GM21447 (cell line): Measurements from ENCODE around the gene SMIM44.
"Not testable (repeated sequence)": the region's sequence is repeated elsewhere in the genome, so short reads cannot be mapped to it uniquely, and the experiment has no call there.

Experiments
- ATAC-seq: cut with Tn5 transposase; IDR thresholded peaks from one replicate; pipeline ENCODE4 v1.9.1; 2021; ENCODE audit not compliant: unreplicated experiment

The SMIM44 gene

GRCh38 chr19:3518255-3518654, 35.0 kb upstream of the SMIM44 start:
- no peak for ATAC-seq

- ATAC-seq, result no peak
Observed at GRCh38 chr19:3517638-3518037, 34.4 kb upstream of the SMIM44 start.

GRCh38 chr19:3516675-3517207, 33.5 kb upstream of the SMIM44 start:
- no peak for ATAC-seq

- ATAC-seq, result no peak
Observed at GRCh38 chr19:3515891-3516422, 32.7 kb upstream of the SMIM44 start.

- no peak for ATAC-seq
Observed at GRCh38 chr19:3514930-3515329, 31.7 kb upstream of the SMIM44 start.

GRCh38 chr19:3513229-3514140, 30.2 kb upstream of the SMIM44 start:
- ATAC-seq, result no peak

GRCh38 chr19:3512562-3513228, 29.5 kb upstream of the SMIM44 start:
- no peak for ATAC-seq

- no peak for ATAC-seq
Observed at GRCh38 chr19:3511506-3512251, 28.4 kb upstream of the SMIM44 start.

- no peak for ATAC-seq
Observed at GRCh38 chr19:3510727-3511126, 27.5 kb upstream of the SMIM44 start.

- no peak for ATAC-seq
Observed at GRCh38 chr19:3509566-3509989, 26.3 kb upstream of the SMIM44 start.

- no peak for ATAC-seq
Observed at GRCh38 chr19:3508771-3509535, 25.7 kb upstream of the SMIM44 start.

GRCh38 chr19:3508121-3508661, 24.9 kb upstream of the SMIM44 start:
- ATAC-seq, result not testable (repeated sequence)

GRCh38 chr19:3507371-3508120, 24.3 kb upstream of the SMIM44 start:
- ATAC-seq, result no peak

- ATAC-seq, result peak; percentile 18
Observed at GRCh38 chr19:3506384-3507340, 23.4 kb upstream of the SMIM44 start.

- ATAC-seq, result peak; percentile 77
Observed at GRCh38 chr19:3505598-3506383, 22.6 kb upstream of the SMIM44 start, which contains the start of gene FZR1. Gene FZR1, plus strand, starts transcription at chr19:3506311. Its CDS starts 16,679 bp downstream, at chr19:3522990.

GRCh38 chr19:3504735-3505134, 21.5 kb upstream of the SMIM44 start:
- no peak for ATAC-seq

GRCh38 chr19:3503036-3503572, 19.9 kb upstream of the SMIM44 start:
- no peak for ATAC-seq
